ENCODE data around the gene ZNF224. TPM values are rescaled to one million over a fixed set of nuclear protein-coding genes. Genes with fewer than 3 reads are reported as not detected.

Gene ZNF224
- total and polyA plus RNA-seq, 2 of the 13 experiments (the other 11 are each of a cell fraction or from before 2014, with no cell fraction given) = 13.0 to 16.1 TPM

DNA sequence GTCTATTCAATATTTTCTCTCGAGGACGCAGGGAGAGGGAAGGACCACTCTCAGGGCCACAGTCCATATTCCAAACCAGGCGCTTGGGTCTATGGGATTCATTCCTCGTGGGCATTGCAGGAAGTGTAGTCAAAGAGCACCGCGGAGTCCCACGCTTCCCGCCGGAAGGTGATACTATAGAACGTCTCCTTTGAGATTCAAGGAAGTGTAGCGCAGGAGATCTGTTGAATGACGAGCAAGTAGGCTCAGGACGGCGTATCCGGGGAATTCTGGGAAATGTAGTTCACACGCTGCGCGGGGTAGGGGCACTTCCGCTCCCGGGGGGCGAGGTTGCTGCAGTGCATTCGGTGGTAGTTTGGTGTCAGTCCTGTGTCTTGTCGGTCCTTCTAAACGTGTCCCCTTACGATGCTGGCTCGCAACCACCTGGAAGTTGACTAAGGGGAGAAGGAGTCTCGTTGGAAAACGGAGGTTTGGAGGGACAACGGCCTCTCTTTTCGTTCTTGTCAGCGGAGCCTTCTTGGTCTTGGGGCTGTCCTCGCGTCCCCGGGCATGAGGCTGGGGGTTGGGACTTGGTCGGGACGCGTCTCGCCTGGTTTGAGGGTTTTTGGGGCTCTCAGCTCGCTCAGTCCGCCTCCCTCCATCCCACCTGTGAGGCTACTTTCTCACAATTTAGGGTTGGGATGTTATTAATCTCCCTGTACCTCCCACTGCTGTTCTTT is 22.2 kb upstream of the ZNF224 start, which contains the start of gene ZNF284 (continued):
- TF ChIP-seq JARID2 (CRISPR knock-in tag; IDR thresholded peaks at IDR 0.05; ENCODE audit: insufficient replicate concordance) (no peak), ZNF24 (IDR thresholded peaks at IDR 0.05) (no peak), RFXAP (CRISPR knock-in tag; IDR thresholded peaks at IDR 0.05; ENCODE audit: borderline replicate concordance) (no peak; the same call in 1 of the 2 replicates), YEATS2 (CRISPR knock-in tag; IDR thresholded peaks at IDR 0.05; ENCODE audit: borderline replicate concordance) (peak; percentile 78), SAP130 (CRISPR knock-in tag; IDR thresholded peaks at IDR 0.05; ENCODE audit: low read depth) (peak; percentile 96), ZSCAN29 (CRISPR knock-in tag; conservative IDR thresholded peaks at IDR 0.05) (no peak), ZNF782 (CRISPR knock-in tag; IDR thresholded peaks at IDR 0.05; ENCODE audit: borderline replicate concordance) (no peak), RBFOX2 (IDR thresholded peaks at IDR 0.05; ENCODE audit: low read depth, low read length) (0 out of 2 replicates have a peak, but pooled peaks have one; percentile 30), CHD4 (IDR thresholded peaks at IDR 0.05; ENCODE audit: borderline replicate concordance, low read length) (no peak), CREM (IDR thresholded peaks at IDR 0.05) (peak; percentile 98), CREM (CRISPR knock-in tag; IDR thresholded peaks at IDR 0.05) (no peak), ZXDC (CRISPR knock-in tag; IDR thresholded peaks at IDR 0.05) (no peak), PRMT3 (CRISPR knock-in tag; IDR thresholded peaks at IDR 0.05; ENCODE audit: borderline replicate concordance, low read depth) (no peak), TOE1 (CRISPR knock-in tag; IDR thresholded peaks at IDR 0.05) (no peak), FOXA3 (CRISPR knock-in tag; IDR thresholded peaks at IDR 0.05) (peak; percentile 50; the same call in 1 of the 2 replicates), ATF4 (CRISPR knock-in tag; IDR thresholded peaks at IDR 0.05) (peak in 1 of 2 experiments; percentile 29; a peak in 1 of 4 replicates), NCOA2 (CRISPR knock-in tag; IDR thresholded peaks at IDR 0.05) (0 out of 2 replicates have a peak, but pooled peaks have one; percentile 50), SOX13 (IDR thresholded peaks at IDR 0.05) (no peak), SOX13 (CRISPR knock-in tag; conservative IDR thresholded peaks at IDR 0.05 in 1 of 2, IDR thresholded peaks at IDR 0.05 in 1 of 2) (no peak), RBM22 (optimal IDR thresholded peaks at IDR 0.05; ENCODE audit: low read length) (no peak), ZNF101 (CRISPR knock-in tag; IDR thresholded peaks at IDR 0.05; ENCODE audit: borderline replicate concordance, low read depth) (no peak), CHD2 (IDR thresholded peaks at IDR 0.05; ENCODE audit: low read depth, low read length) (no peak)
- TF ChIP-seq, protein P1, sequence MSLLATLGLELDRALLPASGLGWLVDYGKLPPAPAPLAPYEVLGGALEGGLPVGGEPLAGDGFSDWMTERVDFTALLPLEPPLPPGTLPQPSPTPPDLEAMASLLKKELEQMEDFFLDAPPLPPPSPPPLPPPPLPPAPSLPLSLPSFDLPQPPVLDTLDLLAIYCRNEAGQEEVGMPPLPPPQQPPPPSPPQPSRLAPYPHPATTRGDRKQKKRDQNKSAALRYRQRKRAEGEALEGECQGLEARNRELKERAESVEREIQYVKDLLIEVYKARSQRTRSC (CRISPR knock-in tag; IDR thresholded peaks at IDR 0.05; ENCODE audit: low read depth) = no peak

Measured in HepG2 (cell line).